GM23248 (cell line): Measurements from ENCODE around the gene CLMP.

ENCODE experiments used
- EZH2 ChIP-seq: fragments of 200-600 bp; sonication (generic); IDR thresholded peaks from 2 replicates; pipeline ENCODE4 v1.6.1; 2018; ENCODE audit warnings: antibody characterized with exemption, mild to moderate bottlenecking; ENCODE audit not compliant: insufficient read depth, poor library complexity, severe bottlenecking
- EZH2phosphoT487 ChIP-seq: fragments of 200-600 bp; sonication (generic); IDR thresholded peaks from 2 replicates; pipeline ENCODE4 v1.6.1; 2018; ENCODE audit warnings: antibody characterized with exemption, moderate library complexity, mild to moderate bottlenecking, low read depth; ENCODE audit not compliant: insufficient read depth

DNA sequence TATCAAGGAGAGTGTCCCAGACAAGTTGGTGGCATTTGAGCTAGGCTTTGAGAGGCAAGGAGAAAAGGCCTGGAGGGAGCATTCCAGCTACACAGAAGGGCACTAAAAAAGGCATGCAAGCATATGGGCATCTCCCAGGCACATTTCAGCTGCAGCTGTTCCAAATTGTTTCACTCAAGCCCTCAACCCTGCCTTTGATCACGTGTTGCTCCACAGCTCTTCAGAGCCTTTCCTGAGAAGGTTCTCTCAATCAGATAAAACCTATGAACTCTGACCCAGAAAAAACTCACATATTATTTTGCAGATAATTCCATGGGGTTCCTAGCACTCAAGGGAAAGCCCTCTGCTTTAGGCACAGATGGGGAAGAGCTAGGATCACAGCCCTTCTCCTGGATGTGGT is 108.7 kb downstream of the CLMP start:
- TF ChIP-seq EZH2phosphoT487: no peak
- no peak for TF ChIP-seq EZH2
